Epithelial cell of proximal tubule (primary cell): Measurements from ENCODE around the gene CBARP. TPM values are rescaled to one million over a fixed set of nuclear protein-coding genes. Genes with fewer than 3 reads are reported as not detected.
A peak's percentile ranks its signal among the peaks of the same experiment; 100 is the strongest.
"Not testable (repeated sequence)": the region's sequence is repeated elsewhere in the genome, so short reads cannot be mapped to it uniquely, and the experiment has no call there.

ENCODE experiments used
- DNase-seq: peaks from one replicate; pipeline ENCODE4 v3.0.0-alpha.2; 2011; ENCODE audit warnings: low read depth
- H3K4me3 ChIP-seq: 2 replicates; pipeline ENCODE4 v1.5.1; 2011; ENCODE audit warnings: low read depth, mild to moderate bottlenecking, low read length
- CTCF ChIP-seq: conservative IDR thresholded peaks from 2 replicates; pipeline ENCODE4 v1.5.1; 2012; ENCODE audit warnings: low read depth, mild to moderate bottlenecking, low read length
- total RNA-seq: library from RNA; depleted of rRNA; stranded (reverse); fragments of >200 nt; gene quantifications from 2 replicates; pipeline ENCODE4 v1.2.3, GENCODE V29; 2015

Gene CBARP
- total RNA-seq, 1 donor from 2014 or later = 9.7 TPM

- peak overlapping the region; percentile 76 for H3K4me3 ChIP-seq
- peak; percentile 63 for TF ChIP-seq CTCF
- DNase-seq = no peak
Observed at GRCh38 chr19:1248786-1249297, 11.0 kb upstream of the CBARP start.

GRCh38 chr19:1248139-1248785, 10.5 kb upstream of the CBARP start, which contains the start of gene MIDN:
Gene MIDN, plus strand, starts transcription at chr19:1248583. Its CDS starts 1,714 bp downstream, at chr19:1250297.
- DNase-seq = no peak

GRCh38 chr19:1247748-1248138, 9.9 kb upstream of the CBARP start:
- no peak for DNase-seq
- peak overlapping the region; percentile 76 for H3K4me3 ChIP-seq
- TF ChIP-seq CTCF = no peak

More at GRCh38 chr19:1248139-1248785, 10.5 kb upstream of the CBARP start, which contains the start of gene MIDN:
- TF ChIP-seq CTCF = peak; percentile 42
- peak within 1 kb of the TSS; percentile 76 for H3K4me3 ChIP-seq

- not testable (repeated sequence) for H3K4me3 ChIP-seq, DNase-seq
Observed at GRCh38 chr19:1246265-1247087, 8.7 kb upstream of the CBARP start.

- no peak for TF ChIP-seq CTCF
- peak overlapping the region; percentile 5 for H3K4me3 ChIP-seq
- DNase-seq = no peak
Observed at GRCh38 chr19:1245494-1246264, 7.9 kb upstream of the CBARP start.

- TF ChIP-seq CTCF = no peak
- peak overlapping the region; percentile 37 for H3K4me3 ChIP-seq
- no peak for DNase-seq
Observed at GRCh38 chr19:1244693-1245451, 7.1 kb upstream of the CBARP start.
